RWPE2 (cell line): ENCODE data around the gene FAM136A.

Source experiments
- ATAC-seq: fragments of 200-7000 bp; cut with Tn5 transposase; 3 replicates; pipeline ENCODE4 v1.9.1; 2021; ENCODE audit warnings: low read depth
- DNase-seq: peaks from one replicate; pipeline ENCODE4 v3.0.0-alpha.2; 2020; ENCODE audit warnings: low spot score
- H3K27ac ChIP-seq: fragments of 450-650 bp; 2 replicates; pipeline ENCODE4 v1.5.1; 2017; ENCODE audit warnings: mild to moderate bottlenecking; ENCODE audit not compliant: poor library complexity, severe bottlenecking
- H3K27me3 ChIP-seq: fragments of 250-450 bp; sonication (Bioruptor Pico); 2 replicates; pipeline ENCODE4 v1.5.1; 2021; ENCODE audit warnings: mild to moderate bottlenecking, moderate library complexity; ENCODE audit not compliant: insufficient read depth, poor library complexity, severe bottlenecking
- H3K36me3 ChIP-seq: fragments of 250-450 bp; sonication (Bioruptor Pico); 2 replicates; pipeline ENCODE4 v1.5.1; 2020; ENCODE audit warnings: low read depth, mild to moderate bottlenecking, moderate library complexity
- H3K4me1 ChIP-seq: fragments of 250-450 bp; sonication (Bioruptor Pico); 2 replicates; pipeline ENCODE4 v1.5.1; 2021; ENCODE audit warnings: mild to moderate bottlenecking, moderate library complexity; ENCODE audit not compliant: insufficient read depth, poor library complexity, severe bottlenecking
- H3K4me3 ChIP-seq: fragments of 250-450 bp; sonication (Bioruptor Pico); 2 replicates; pipeline ENCODE4 v1.5.1; 2021; ENCODE audit warnings: mild to moderate bottlenecking, moderate library complexity; ENCODE audit not compliant: severe bottlenecking
- H3K9me3 ChIP-seq: fragments of 250-450 bp; sonication (Bioruptor Pico); 2 replicates; pipeline ENCODE4 v1.5.1; 2021; ENCODE audit warnings: mild to moderate bottlenecking, moderate library complexity; ENCODE audit not compliant: severe bottlenecking
- TF ChIP-seq, protein P1 (sequence below): fragments of 450-650 bp; IDR thresholded peaks from one replicate; pipeline ENCODE4 v1.5.1; 2017; ENCODE audit warnings: mild to moderate bottlenecking, moderate library complexity; ENCODE audit not compliant: poor library complexity, severe bottlenecking

Gene FAM136A

DNA sequence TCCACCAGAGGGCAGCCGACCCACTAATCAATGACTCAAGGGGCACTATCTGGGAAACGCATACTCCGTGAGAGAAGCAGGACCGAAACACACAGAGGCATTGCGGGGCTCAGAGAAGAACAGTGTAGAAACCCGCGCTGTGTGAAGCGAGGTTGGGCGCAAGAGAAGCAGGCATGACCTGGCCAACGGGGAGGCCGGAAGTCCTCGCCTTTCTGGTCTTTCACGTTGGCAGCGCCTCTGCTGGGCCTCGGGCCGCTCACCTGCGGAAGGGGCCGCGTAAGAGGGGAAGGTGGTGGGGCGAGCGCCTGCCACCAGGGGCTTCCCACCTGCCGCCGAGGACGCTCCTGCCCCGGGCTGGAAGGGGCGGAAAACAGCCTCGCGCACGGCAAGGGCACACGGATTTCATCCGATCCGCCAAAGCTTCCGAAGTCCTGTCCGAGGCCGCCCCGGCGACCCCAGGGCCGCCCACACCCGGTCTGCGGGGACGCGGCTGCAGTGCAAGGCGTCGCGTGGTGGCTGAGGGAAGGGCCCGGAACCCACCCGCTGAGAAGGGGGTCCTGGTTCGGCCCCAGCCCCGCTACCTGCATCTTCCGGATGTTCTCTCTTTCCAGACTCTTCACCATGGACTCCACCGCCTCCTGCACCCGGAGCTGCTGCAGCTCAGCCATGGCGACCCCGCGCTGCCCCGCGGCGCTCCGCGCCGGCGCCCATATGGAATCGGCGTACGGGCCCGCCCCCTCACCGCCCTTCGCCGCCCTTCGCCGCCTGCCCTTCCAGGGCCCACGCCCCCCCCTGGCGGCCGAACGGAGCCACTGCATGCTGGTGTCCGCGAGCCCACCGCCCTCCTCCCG lies at the start of gene FAM136A:
FAM136A (minus strand) TSS at position 724 of the 851 bp plus-strand sequence; CDS start at position 668, 56 bp downstream.
- ATAC-seq: peak; percentile 75
- Histone ChIP-seq H3K36me3 (peaks cover 27% of the 10 kb centered on the region), H3K9me3 (no peaks in the 10 kb centered on the region), H3K4me3 (peak within 1 kb of the TSS; percentile 63), H3K27ac (peak within 1 kb of the TSS; percentile 70), H3K27me3 (no peaks in the 10 kb centered on the region), H3K4me1 (peaks cover 2% of the 10 kb centered on the region)
- TF ChIP-seq, protein P1, sequence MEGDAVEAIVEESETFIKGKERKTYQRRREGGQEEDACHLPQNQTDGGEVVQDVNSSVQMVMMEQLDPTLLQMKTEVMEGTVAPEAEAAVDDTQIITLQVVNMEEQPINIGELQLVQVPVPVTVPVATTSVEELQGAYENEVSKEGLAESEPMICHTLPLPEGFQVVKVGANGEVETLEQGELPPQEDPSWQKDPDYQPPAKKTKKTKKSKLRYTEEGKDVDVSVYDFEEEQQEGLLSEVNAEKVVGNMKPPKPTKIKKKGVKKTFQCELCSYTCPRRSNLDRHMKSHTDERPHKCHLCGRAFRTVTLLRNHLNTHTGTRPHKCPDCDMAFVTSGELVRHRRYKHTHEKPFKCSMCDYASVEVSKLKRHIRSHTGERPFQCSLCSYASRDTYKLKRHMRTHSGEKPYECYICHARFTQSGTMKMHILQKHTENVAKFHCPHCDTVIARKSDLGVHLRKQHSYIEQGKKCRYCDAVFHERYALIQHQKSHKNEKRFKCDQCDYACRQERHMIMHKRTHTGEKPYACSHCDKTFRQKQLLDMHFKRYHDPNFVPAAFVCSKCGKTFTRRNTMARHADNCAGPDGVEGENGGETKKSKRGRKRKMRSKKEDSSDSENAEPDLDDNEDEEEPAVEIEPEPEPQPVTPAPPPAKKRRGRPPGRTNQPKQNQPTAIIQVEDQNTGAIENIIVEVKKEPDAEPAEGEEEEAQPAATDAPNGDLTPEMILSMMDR: peak; percentile 91
- DNase-seq: peak; percentile 79

DNA sequence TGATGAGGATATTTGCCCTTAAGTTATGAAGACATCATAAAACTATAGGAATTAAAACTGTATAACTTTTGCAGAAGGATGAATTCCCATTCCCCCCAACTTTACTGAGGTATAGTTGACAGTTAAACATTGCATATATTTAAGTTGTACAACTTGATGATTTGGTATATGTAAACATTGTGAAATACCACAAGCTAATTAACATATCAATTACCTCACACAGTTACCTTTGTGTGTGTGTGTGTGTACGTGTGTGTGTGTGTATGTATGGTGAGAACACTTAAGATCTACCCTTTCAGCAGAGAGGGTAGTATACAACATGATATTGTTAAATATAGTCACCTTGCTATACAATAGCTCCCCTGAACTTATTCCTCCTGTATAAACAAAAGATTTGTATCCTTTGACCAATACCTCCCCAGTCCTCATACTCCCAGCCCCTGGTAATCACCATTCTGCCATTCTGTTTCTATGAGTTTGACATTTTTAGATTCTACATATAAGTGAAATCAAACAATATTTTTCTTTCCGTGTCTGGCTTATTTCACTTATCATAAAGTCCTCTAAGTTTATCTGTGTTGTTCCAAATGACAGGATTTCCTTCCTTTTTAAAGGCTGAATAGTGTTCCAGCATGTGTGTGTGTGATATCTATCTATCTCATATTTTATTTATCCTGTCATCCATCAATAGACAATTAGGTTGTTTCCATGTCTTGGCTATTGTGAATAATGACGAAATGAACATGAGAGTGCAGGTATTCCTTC lies 48.2 kb upstream of the FAM136A start:
- TF ChIP-seq, protein P1: no peak
- no peaks in the 10 kb centered on the region for H3K27me3 ChIP-seq
- peaks cover 19% of the 10 kb centered on the region for H3K4me1 ChIP-seq
- no peak for DNase-seq
- no peak for ATAC-seq
- no peak overlapping the region for H3K27ac ChIP-seq
- no peak overlapping the region for H3K4me3 ChIP-seq
- H3K9me3 ChIP-seq: no peaks in the 10 kb centered on the region
- no peaks in the 10 kb centered on the region for H3K36me3 ChIP-seq

DNA sequence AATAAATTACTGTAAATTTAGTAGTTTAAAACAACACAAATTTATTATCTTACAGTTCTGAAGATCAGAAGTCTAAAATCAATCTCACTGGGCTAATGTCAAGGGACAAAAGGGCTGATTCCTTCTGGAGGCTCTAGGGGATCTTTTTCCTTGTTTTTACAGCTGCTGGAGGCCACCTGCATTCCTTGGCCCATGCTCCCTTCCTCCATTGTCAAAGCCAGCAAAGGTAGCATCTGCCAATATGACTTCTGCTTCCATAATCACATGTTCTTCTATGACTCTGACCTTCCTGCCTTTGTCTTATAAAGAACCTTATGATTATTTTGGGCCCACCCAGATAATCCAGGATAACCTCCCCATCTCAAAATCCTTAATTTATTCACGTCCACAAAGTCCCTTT lies 46.0 kb upstream of the FAM136A start:
- no peaks in the 10 kb centered on the region for H3K27me3 ChIP-seq
- H3K27ac ChIP-seq: no peak overlapping the region
- no peaks in the 10 kb centered on the region for H3K36me3 ChIP-seq
- TF ChIP-seq, protein P1: no peak
- peaks cover 19% of the 10 kb centered on the region for H3K4me1 ChIP-seq
- no peaks in the 10 kb centered on the region for H3K9me3 ChIP-seq
- H3K4me3 ChIP-seq: no peak overlapping the region
- ATAC-seq (no peak), DNase-seq (no peak)

DNA sequence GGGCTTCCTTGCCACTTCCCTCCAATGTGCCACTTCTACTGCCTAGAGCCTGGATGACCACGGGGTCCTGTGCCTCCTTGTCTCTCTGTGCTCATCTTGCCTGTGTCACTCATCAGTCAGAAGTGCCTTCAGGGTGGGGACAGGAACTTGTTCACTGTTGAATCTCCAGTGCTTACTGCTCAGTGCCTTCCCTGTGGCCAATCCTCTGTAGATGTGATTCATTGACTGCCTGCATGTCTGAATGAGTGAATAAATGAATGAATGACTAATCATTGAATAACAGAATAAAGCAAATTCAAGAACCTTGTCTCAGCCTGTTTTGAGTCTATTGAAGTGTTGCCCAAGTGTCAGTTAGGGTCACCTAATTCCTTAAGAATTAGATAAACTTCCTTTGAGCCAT lies 42.3 kb upstream of the FAM136A start:
- Histone ChIP-seq H3K9me3 (no peaks in the 10 kb centered on the region), H3K27me3 (no peaks in the 10 kb centered on the region), H3K27ac (peak overlapping the region; percentile 82), H3K4me3 (no peak overlapping the region), H3K36me3 (no peaks in the 10 kb centered on the region), H3K4me1 (peaks cover 19% of the 10 kb centered on the region)
- DNase-seq (no peak), ATAC-seq (peak; percentile 93)
- TF ChIP-seq, protein P1: no peak
